ENCODE data around the gene UCN.
"Not testable (repeated sequence)": the region's sequence is repeated elsewhere in the genome, so short reads cannot be mapped to it uniquely, and the experiment has no call there.

UCN gene

GRCh38 chr2:27282892-27283291 lies 25.4 kb downstream of the UCN start:
- no peak overlapping the region for H3K27ac ChIP-seq (ENCODE audit: low read length)
- no peak overlapping the region for H3K9ac ChIP-seq (ENCODE audit: low read length in 2 of 2)
- H3K27me3 ChIP-seq (ENCODE audit: control insufficient read depth in 1 of 2, insufficient read depth in 2 of 2, low read length in 2 of 2) = peaks cover 11 to 26% of the 10 kb centered on the region in 2 donors
- H3K9me3 ChIP-seq (ENCODE audit: control insufficient read depth in 2 of 2, low read length in 2 of 2) = no peaks in the 10 kb centered on the region
- no peak overlapping the region for H3K4me3 ChIP-seq (ENCODE audit: low read length in 2 of 2)
- no peaks in the 10 kb centered on the region for H3K36me3 ChIP-seq (ENCODE audit: control insufficient read depth in 2 of 2, insufficient read depth in 2 of 2, low read length in 2 of 2)
- H3K4me1 ChIP-seq (ENCODE audit: control insufficient read depth, insufficient read depth, low read length) = no peaks in the 10 kb centered on the region

DNA sequence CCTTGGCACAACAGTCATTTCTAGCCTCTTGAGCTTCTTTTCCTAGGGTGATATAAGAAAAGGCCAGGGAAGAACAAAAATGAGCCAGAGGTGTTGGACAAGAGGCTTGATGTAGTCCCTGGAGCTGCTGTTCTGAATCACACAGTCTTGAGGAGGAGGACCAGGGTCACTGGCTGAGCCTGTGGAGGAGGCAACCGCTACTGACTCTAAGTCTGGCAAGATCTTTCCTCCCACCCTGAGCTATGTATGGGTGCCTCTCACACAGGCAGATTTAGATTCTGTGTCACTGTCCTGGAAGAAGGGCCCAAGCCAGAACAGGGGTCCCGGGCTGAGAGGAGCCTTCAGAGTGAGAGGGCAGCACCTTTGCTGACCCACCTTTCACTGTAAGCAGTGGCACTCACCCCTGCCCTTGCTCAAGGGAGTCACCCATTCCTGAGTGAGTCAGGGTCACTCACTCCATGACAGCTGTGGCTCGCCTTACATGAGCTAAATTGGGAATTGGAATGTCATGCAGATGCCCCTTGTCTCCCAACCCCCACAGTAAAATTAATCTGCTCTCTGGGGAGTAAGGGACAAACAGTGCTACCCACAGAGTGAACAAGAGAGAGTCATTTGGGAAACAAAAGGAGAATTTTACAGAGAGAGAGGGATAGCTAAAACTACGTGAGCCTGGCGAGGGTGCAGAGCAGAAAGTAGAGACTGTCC lies 26.2 kb downstream of the UCN start, which contains the start of gene TRIM54:
Gene TRIM54, plus strand, starts transcription at position 575 of the 705 bp plus-strand sequence. CDS start 303 bp downstream, outside the sequence.
- H3K27ac ChIP-seq (ENCODE audit: low read length) = no peak within 1 kb of the TSS

GRCh38 chr2:27281442-27281841 lies 26.8 kb downstream of the UCN start:
- H3K4me3 ChIP-seq (ENCODE audit: low read length in 2 of 2) = no peak overlapping the region
- H3K36me3 ChIP-seq (ENCODE audit: control insufficient read depth in 2 of 2, insufficient read depth in 2 of 2, low read length in 2 of 2) = no peaks in the 10 kb centered on the region
- no peak overlapping the region for H3K9ac ChIP-seq (ENCODE audit: low read length in 2 of 2)
- no peak overlapping the region for H3K27ac ChIP-seq (ENCODE audit: low read length)
- H3K9me3 ChIP-seq (ENCODE audit: control insufficient read depth in 2 of 2, low read length in 2 of 2) = no peaks in the 10 kb centered on the region
- no peaks in the 10 kb centered on the region for H3K4me1 ChIP-seq (ENCODE audit: control insufficient read depth, insufficient read depth, low read length)
- H3K27me3 ChIP-seq (ENCODE audit: control insufficient read depth in 1 of 2, insufficient read depth in 2 of 2, low read length in 2 of 2) = peaks cover 14 to 28% of the 10 kb centered on the region in 2 donors

More for the DNA sequence above, 26.2 kb downstream of the UCN start, which contains the start of gene TRIM54:
- H3K27me3 ChIP-seq (ENCODE audit: control insufficient read depth in 1 of 2, insufficient read depth in 2 of 2, low read length in 2 of 2) = peaks cover 13 to 26% of the 10 kb centered on the region in 2 donors
- H3K9ac ChIP-seq (ENCODE audit: low read length in 2 of 2) = no peak within 1 kb of the TSS
- H3K36me3 ChIP-seq (ENCODE audit: control insufficient read depth in 2 of 2, insufficient read depth in 2 of 2, low read length in 2 of 2) = no peaks in the 10 kb centered on the region
- no peaks in the 10 kb centered on the region for H3K4me1 ChIP-seq (ENCODE audit: control insufficient read depth, insufficient read depth, low read length)
- H3K9me3 ChIP-seq (ENCODE audit: control insufficient read depth in 2 of 2, low read length in 2 of 2) = no peaks in the 10 kb centered on the region
- H3K4me3 ChIP-seq (ENCODE audit: low read length in 2 of 2) = no peak within 1 kb of the TSS

- Histone ChIP-seq H3K9me3 (ENCODE audit: control insufficient read depth in 2 of 2, low read length in 2 of 2) (no peaks in the 10 kb centered on the region), H3K36me3 (ENCODE audit: control insufficient read depth in 2 of 2, insufficient read depth in 2 of 2, low read length in 2 of 2) (no peaks in the 10 kb centered on the region), H3K27ac (ENCODE audit: low read length) (no peak overlapping the region), H3K4me3 (ENCODE audit: low read length in 2 of 2) (no peak overlapping the region), H3K9ac (ENCODE audit: low read length in 2 of 2) (no peak overlapping the region), H3K27me3 (ENCODE audit: control insufficient read depth in 1 of 2, insufficient read depth in 2 of 2, low read length in 2 of 2) (peaks cover 17 to 34% of the 10 kb centered on the region in 2 donors), H3K4me1 (ENCODE audit: control insufficient read depth, insufficient read depth, low read length) (no peaks in the 10 kb centered on the region)
Measured at GRCh38 chr2:27280826-27281225, 27.4 kb downstream of the UCN start.

GRCh38 chr2:27278010-27278409 lies 30.2 kb downstream of the UCN start:
- peaks cover 13 to 27% of the 10 kb centered on the region in 2 donors for H3K27me3 ChIP-seq (ENCODE audit: control insufficient read depth in 1 of 2, insufficient read depth in 2 of 2, low read length in 2 of 2)
- no peak overlapping the region for H3K9ac ChIP-seq (ENCODE audit: low read length in 2 of 2)
- H3K9me3 ChIP-seq (ENCODE audit: control insufficient read depth in 2 of 2, low read length in 2 of 2) = no peaks in the 10 kb centered on the region
- no peaks in the 10 kb centered on the region for H3K4me1 ChIP-seq (ENCODE audit: control insufficient read depth, insufficient read depth, low read length)
- no peak overlapping the region for H3K27ac ChIP-seq (ENCODE audit: low read length)
- no peak overlapping the region for H3K4me3 ChIP-seq (ENCODE audit: low read length in 2 of 2)
- no peaks in the 10 kb centered on the region for H3K36me3 ChIP-seq (ENCODE audit: control insufficient read depth in 2 of 2, insufficient read depth in 2 of 2, low read length in 2 of 2)

GRCh38 chr2:27275211-27276150 lies 32.8 kb downstream of the UCN start, which contains the start of gene DNAJC5G:
Gene DNAJC5G, plus strand, starts transcription at chr2:27275433. Its CDS starts 1,296 bp downstream, at chr2:27276729.
- no peak within 1 kb of the TSS for H3K27ac ChIP-seq (ENCODE audit: low read length)
- no peak within 1 kb of the TSS for H3K9ac ChIP-seq (ENCODE audit: low read length in 2 of 2)
- H3K27me3 ChIP-seq (ENCODE audit: control insufficient read depth in 1 of 2, insufficient read depth in 2 of 2, low read length in 2 of 2) = peaks cover 10 to 19% of the 10 kb centered on the region in 2 donors
- H3K9me3 ChIP-seq (ENCODE audit: control insufficient read depth in 2 of 2, low read length in 2 of 2) = no peaks in the 10 kb centered on the region
- no peaks in the 10 kb centered on the region for H3K4me1 ChIP-seq (ENCODE audit: control insufficient read depth, insufficient read depth, low read length)
- no peak within 1 kb of the TSS for H3K4me3 ChIP-seq (ENCODE audit: low read length in 2 of 2)
- no peaks in the 10 kb centered on the region for H3K36me3 ChIP-seq (ENCODE audit: control insufficient read depth in 2 of 2, insufficient read depth in 2 of 2, low read length in 2 of 2)

GRCh38 chr2:27272537-27273522 lies 35.4 kb downstream of the UCN start:
- H3K27ac ChIP-seq (ENCODE audit: low read length); H3K4me1 ChIP-seq (ENCODE audit: control insufficient read depth, insufficient read depth, low read length); H3K36me3 ChIP-seq (ENCODE audit: control insufficient read depth in 2 of 2, insufficient read depth in 2 of 2, low read length in 2 of 2); H3K9me3 ChIP-seq (ENCODE audit: control insufficient read depth in 2 of 2, low read length in 2 of 2); H3K9ac ChIP-seq (ENCODE audit: low read length in 2 of 2); H3K4me3 ChIP-seq (ENCODE audit: low read length in 2 of 2): not testable (repeated sequence)
- peaks cover 14 to 21% of the 10 kb centered on the region in 2 donors for H3K27me3 ChIP-seq (ENCODE audit: control insufficient read depth in 1 of 2, insufficient read depth in 2 of 2, low read length in 2 of 2)

- H3K36me3 ChIP-seq (ENCODE audit: control insufficient read depth in 2 of 2, insufficient read depth in 2 of 2, low read length in 2 of 2) = no peaks in the 10 kb centered on the region
- peaks cover 21 to 28% of the 10 kb centered on the region in 2 donors for H3K27me3 ChIP-seq (ENCODE audit: control insufficient read depth in 1 of 2, insufficient read depth in 2 of 2, low read length in 2 of 2)
- H3K4me3 ChIP-seq (ENCODE audit: low read length in 2 of 2) = no peak overlapping the region
- H3K27ac ChIP-seq (ENCODE audit: low read length) = no peak overlapping the region
- no peaks in the 10 kb centered on the region for H3K9me3 ChIP-seq (ENCODE audit: control insufficient read depth in 2 of 2, low read length in 2 of 2)
- no peak overlapping the region for H3K9ac ChIP-seq (ENCODE audit: low read length in 2 of 2)
- H3K4me1 ChIP-seq (ENCODE audit: control insufficient read depth, insufficient read depth, low read length) = no peaks in the 10 kb centered on the region
Measured at GRCh38 chr2:27271631-27272340, 36.5 kb downstream of the UCN start.

DNA sequence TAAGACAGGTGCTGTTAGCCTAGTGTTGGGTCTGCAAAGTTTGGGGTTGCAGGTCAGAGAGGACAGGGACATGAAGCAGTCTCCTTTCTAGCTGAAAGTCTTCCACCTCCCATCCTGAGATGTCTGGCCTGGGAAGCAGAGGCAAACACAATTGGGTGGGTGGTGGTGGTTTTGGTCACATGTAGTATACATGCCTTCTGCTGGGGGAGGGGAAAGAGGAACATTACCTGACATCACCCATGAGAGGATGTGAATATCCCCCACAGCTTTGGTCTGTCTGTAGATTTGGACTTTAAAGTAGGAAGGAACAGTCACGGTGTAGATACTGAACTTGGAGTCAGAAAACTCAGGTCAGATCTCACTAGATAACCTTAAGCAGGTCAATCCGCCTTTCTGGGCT lies 37.6 kb downstream of the UCN start:
- peaks cover 26 to 28% of the 10 kb centered on the region in 2 donors for H3K27me3 ChIP-seq (ENCODE audit: control insufficient read depth in 1 of 2, insufficient read depth in 2 of 2, low read length in 2 of 2)

More for the DNA sequence above, 37.6 kb downstream of the UCN start:
- H3K4me3 ChIP-seq (ENCODE audit: low read length in 2 of 2) = no peak overlapping the region
- H3K9ac ChIP-seq (ENCODE audit: low read length in 2 of 2) = no peak overlapping the region
- H3K4me1 ChIP-seq (ENCODE audit: control insufficient read depth, insufficient read depth, low read length) = no peaks in the 10 kb centered on the region
- H3K9me3 ChIP-seq (ENCODE audit: control insufficient read depth in 2 of 2, low read length in 2 of 2) = no peaks in the 10 kb centered on the region
- H3K27ac ChIP-seq (ENCODE audit: low read length) = no peak overlapping the region
- H3K36me3 ChIP-seq (ENCODE audit: control insufficient read depth in 2 of 2, insufficient read depth in 2 of 2, low read length in 2 of 2) = no peaks in the 10 kb centered on the region

All from stomach smooth muscle (tissue), 2 donors.